HepG2 (cell line): Measurements from ENCODE around the gene ZNHIT1. TPM values are rescaled to one million over a fixed set of nuclear protein-coding genes. Genes with fewer than 3 reads are reported as not detected.

Source experiments
- ASH2L ChIP-seq: fragments of 300-600, 200-600 bp; sonication (generic); IDR thresholded peaks from 2 replicates; pipeline ENCODE4 v1.7.0; 2017; ENCODE audit warnings: low read depth, mild to moderate bottlenecking, moderate library complexity, mixed read lengths, low read length; ENCODE audit not compliant: insufficient read length
- CEBPG ChIP-seq: IDR thresholded peaks from 2 replicates; pipeline ENCODE4 v1.6.1; 2016
- GATAD2A ChIP-seq: IDR thresholded peaks from 2 replicates; pipeline ENCODE4 v1.6.1; 2016
- HNRNPLL ChIP-seq: fragments of 200-400 bp; formaldehyde crosslinking; IDR thresholded peaks from 2 replicates; pipeline ENCODE4 v1.6.1; 2017; ENCODE audit warnings: mild to moderate bottlenecking, low read depth, low read length; ENCODE audit not compliant: poor library complexity, severe bottlenecking
- KDM5A ChIP-seq: fragments of 200-600 bp; sonication (generic); IDR thresholded peaks from 2 replicates; pipeline ENCODE4 v1.7.0; 2018; ENCODE audit warnings: antibody characterized with exemption, mild to moderate bottlenecking, low read length, borderline replicate concordance
- NAIF1 ChIP-seq: sonication (generic); formaldehyde crosslinking; IDR thresholded peaks from 2 replicates; pipeline ENCODE4 v1.5.0; 2020; ENCODE audit warnings: mild to moderate bottlenecking, missing genetic modification reagents, borderline replicate concordance
- NR2F2 ChIP-seq: IDR thresholded peaks from 2 replicates; pipeline ENCODE4 v1.6.1; 2012; ENCODE audit warnings: low read depth, inconsistent platforms, borderline replicate concordance
- RXRA ChIP-seq: sonication (generic); formaldehyde crosslinking; IDR thresholded peaks from 2 replicates; pipeline ENCODE4 v1.5.1; 2020; ENCODE audit warnings: missing genetic modification reagents
- RXRB ChIP-seq: IDR thresholded peaks from 2 replicates; pipeline ENCODE4 v1.6.1; 2016; ENCODE audit warnings: borderline replicate concordance, missing genetic modification reagents, missing compliant biosample characterization
- SKI ChIP-seq: fragments of 450-650 bp; IDR thresholded peaks from one replicate; pipeline ENCODE4 v1.6.1; 2018; ENCODE audit warnings: mild to moderate bottlenecking; ENCODE audit not compliant: partially characterized antibody
- SUZ12 ChIP-seq: fragments of 150-350 bp; IDR thresholded peaks from 2 replicates; pipeline ENCODE4 v1.6.1; 2014; ENCODE audit warnings: low read depth, low read length
- TAF1 ChIP-seq: sonication (generic); formaldehyde crosslinking; IDR thresholded peaks from 2 replicates; pipeline ENCODE4 v1.4.0; 2020; ENCODE audit warnings: missing genetic modification reagents
- ZNF230 ChIP-seq: sonication (generic); formaldehyde crosslinking; IDR thresholded peaks from 2 replicates; pipeline ENCODE4 v1.4.0; 2020; ENCODE audit warnings: mild to moderate bottlenecking, missing genetic modification reagents
- ZNF33B ChIP-seq: sonication (generic); formaldehyde crosslinking; IDR thresholded peaks from 2 replicates; pipeline ENCODE4 v1.5.1; 2020; ENCODE audit warnings: mild to moderate bottlenecking, missing genetic modification reagents
- ZNF737 ChIP-seq: sonication (generic); formaldehyde crosslinking; IDR thresholded peaks from 2 replicates; pipeline ENCODE4 v1.5.0; 2020; ENCODE audit warnings: missing genetic modification reagents, mild to moderate bottlenecking, borderline replicate concordance
- polyA plus RNA-seq, 8 experiments: library from polyadenylated mRNA; depleted of rRNA in 3 of 8; stranded (reverse) in 7 of 8; unstranded in 1 of 8; fragments of >200 nt; fragmentation: Illumina TruSeq in 4 of 8; extraction: Trizol in 4 of 8; gene quantifications; 2 replicates each; pipeline versions ENCODE4 v1.2.1 to v1.2.3, GENCODE V29; 2011 to 2016; ENCODE audit warnings: low read depth in 4 of 8, missing spikeins in 1 of 8, mixed read lengths in 1 of 8; ENCODE audit not compliant: insufficient read depth in 1 of 8
- total RNA-seq, 5 experiments: library from RNA; depleted of rRNA; stranded (reverse); fragments of >200 nt; fragmentation: Illumina TruSeq; extraction: Trizol; gene quantifications; 2 replicates each; pipeline ENCODE4 v1.2.3, GENCODE V29; 2016; ENCODE audit warnings: low read depth in 1 of 5
- TF ChIP-seq, protein P1 (sequence below): sonication (generic); formaldehyde crosslinking; IDR thresholded peaks from 2 replicates; pipeline ENCODE4 v1.4.0; 2020; ENCODE audit warnings: missing genetic modification reagents, low read depth, mild to moderate bottlenecking, borderline replicate concordance
- TF ChIP-seq, protein P2 (sequence below): sonication (generic); formaldehyde crosslinking; IDR thresholded peaks from 2 replicates; pipeline ENCODE4 v1.4.0; 2020; ENCODE audit warnings: low read depth, mild to moderate bottlenecking, missing genetic modification reagents
- TF ChIP-seq, protein P3 (sequence below): sonication (generic); formaldehyde crosslinking; IDR thresholded peaks from 2 replicates; pipeline ENCODE4 v1.4.0; 2020; ENCODE audit warnings: mild to moderate bottlenecking, missing genetic modification reagents
- TF ChIP-seq, protein P4 (sequence below): sonication (generic); formaldehyde crosslinking; IDR thresholded peaks from 2 replicates; pipeline ENCODE4 v1.4.0; 2020; ENCODE audit warnings: missing genetic modification reagents
- TF ChIP-seq, protein P5 (sequence below): sonication (generic); formaldehyde crosslinking; IDR thresholded peaks from 2 replicates; pipeline ENCODE4 v1.4.0; 2020; ENCODE audit warnings: missing genetic modification reagents, borderline replicate concordance
- TF ChIP-seq, protein P6 (sequence below): sonication (generic); formaldehyde crosslinking; IDR thresholded peaks from 2 replicates; pipeline ENCODE4 v1.8.0; 2022; ENCODE audit warnings: missing genetic modification reagents, mild to moderate bottlenecking, borderline replicate concordance

ZNHIT1 gene
- total and polyA plus RNA-seq, 2 of the 13 experiments (the other 11 are each of a cell fraction or from before 2014, with no cell fraction given), result 32.5 to 64.5 TPM

DNA sequence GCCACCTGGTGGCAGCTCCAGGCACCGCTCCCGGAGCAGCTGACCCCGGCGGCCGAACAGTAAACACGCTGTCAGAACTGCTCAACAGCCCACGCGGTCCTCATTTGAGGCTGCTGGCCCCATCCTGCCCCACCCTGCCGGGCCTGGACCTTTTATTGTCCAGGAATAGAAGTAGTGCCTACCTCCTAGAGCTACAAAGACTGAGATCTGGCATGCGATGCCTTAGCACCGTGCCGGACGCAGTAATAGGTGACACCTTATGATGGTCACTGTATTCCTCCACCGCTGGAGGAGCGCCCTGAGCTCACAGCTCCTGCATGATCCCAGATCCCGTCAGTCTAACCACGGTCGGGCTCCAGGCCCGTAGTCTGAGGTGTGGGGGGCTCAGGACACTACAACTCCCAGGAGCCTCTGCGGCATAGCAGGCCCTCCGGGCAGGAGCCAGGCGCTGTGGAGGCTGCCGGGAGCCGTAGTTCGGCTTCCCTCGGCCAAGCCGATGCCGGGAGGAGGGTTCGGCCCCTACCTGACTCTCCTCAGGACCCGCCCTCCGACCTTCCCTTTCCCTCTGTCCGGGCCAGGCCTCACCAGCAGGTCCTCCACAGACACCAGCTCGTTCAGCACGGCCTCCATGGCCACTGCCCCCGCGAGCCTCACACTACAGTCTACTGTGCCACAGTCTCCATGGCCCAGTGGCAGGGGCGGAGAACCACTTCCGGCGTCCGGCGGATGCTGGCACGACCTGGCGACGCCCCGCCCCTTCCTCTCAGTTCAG lies 26.6 kb downstream of the ZNHIT1 start, which contains the start of gene FIS1 (continued):
- peak; percentile 89 for TF ChIP-seq KDM5A
- TF ChIP-seq, protein P1, sequence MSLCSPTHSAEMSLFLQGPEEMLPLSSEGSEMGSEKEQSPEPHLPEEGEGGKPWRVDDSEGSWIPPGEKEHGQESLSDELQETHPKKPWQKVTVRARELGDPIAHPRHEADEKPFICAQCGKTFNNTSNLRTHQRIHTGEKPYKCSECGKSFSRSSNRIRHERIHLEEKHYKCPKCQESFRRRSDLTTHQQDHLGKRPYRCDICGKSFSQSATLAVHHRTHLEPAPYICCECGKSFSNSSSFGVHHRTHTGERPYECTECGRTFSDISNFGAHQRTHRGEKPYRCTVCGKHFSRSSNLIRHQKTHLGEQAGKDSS (CRISPR knock-in tag), result peak; percentile 34; the same call in 1 of the 2 replicates
- peak; percentile 96 for TF ChIP-seq SUZ12
- TF ChIP-seq TAF1, result peak; percentile 79
- TF ChIP-seq RXRA (CRISPR knock-in tag), result peak; percentile 77
- TF ChIP-seq CEBPG (CRISPR knock-in tag), result peak; percentile 19; the same call in 1 of the 2 replicates
- TF ChIP-seq NR2F2, result no peak
- TF ChIP-seq, protein P2, sequence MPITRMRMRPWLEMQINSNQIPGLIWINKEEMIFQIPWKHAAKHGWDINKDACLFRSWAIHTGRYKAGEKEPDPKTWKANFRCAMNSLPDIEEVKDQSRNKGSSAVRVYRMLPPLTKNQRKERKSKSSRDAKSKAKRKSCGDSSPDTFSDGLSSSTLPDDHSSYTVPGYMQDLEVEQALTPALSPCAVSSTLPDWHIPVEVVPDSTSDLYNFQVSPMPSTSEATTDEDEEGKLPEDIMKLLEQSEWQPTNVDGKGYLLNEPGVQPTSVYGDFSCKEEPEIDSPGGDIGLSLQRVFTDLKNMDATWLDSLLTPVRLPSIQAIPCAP (CRISPR knock-in tag), result no peak
- 0 out of 2 replicates have a peak, but pooled peaks have one; percentile 14 for TF ChIP-seq NAIF1 (CRISPR knock-in tag)
- TF ChIP-seq, protein P3, sequence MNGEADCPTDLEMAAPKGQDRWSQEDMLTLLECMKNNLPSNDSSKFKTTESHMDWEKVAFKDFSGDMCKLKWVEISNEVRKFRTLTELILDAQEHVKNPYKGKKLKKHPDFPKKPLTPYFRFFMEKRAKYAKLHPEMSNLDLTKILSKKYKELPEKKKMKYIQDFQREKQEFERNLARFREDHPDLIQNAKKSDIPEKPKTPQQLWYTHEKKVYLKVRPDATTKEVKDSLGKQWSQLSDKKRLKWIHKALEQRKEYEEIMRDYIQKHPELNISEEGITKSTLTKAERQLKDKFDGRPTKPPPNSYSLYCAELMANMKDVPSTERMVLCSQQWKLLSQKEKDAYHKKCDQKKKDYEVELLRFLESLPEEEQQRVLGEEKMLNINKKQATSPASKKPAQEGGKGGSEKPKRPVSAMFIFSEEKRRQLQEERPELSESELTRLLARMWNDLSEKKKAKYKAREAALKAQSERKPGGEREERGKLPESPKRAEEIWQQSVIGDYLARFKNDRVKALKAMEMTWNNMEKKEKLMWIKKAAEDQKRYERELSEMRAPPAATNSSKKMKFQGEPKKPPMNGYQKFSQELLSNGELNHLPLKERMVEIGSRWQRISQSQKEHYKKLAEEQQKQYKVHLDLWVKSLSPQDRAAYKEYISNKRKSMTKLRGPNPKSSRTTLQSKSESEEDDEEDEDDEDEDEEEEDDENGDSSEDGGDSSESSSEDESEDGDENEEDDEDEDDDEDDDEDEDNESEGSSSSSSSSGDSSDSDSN (CRISPR knock-in tag), result peak; percentile 51; the same call in 1 of the 2 replicates
- 0 out of 2 replicates have a peak, but pooled peaks have one; percentile 28 for TF ChIP-seq ZNF737 (CRISPR knock-in tag)
- TF ChIP-seq, protein P4, sequence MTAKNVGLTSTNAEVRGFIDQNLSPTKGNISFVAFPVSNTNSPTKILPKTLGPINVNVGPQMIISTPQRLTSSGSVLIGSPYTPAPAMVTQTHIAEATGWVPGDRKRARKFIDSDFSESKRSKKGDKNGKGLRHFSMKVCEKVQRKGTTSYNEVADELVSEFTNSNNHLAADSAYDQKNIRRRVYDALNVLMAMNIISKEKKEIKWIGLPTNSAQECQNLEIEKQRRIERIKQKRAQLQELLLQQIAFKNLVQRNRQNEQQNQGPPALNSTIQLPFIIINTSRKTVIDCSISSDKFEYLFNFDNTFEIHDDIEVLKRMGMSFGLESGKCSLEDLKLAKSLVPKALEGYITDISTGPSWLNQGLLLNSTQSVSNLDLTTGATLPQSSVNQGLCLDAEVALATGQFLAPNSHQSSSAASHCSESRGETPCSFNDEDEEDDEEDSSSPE (CRISPR knock-in tag), result peak; percentile 61
- TF ChIP-seq, protein P5, sequence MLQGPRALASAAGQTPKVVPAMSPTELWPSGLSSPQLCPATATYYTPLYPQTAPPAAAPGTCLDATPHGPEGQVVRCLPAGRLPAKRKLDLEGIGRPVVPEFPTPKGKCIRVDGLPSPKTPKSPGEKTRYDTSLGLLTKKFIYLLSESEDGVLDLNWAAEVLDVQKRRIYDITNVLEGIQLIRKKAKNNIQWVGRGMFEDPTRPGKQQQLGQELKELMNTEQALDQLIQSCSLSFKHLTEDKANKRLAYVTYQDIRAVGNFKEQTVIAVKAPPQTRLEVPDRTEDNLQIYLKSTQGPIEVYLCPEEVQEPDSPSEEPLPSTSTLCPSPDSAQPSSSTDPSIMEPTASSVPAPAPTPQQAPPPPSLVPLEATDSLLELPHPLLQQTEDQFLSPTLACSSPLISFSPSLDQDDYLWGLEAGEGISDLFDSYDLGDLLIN, result peak; percentile 78
- peak; percentile 31; the same call in 1 of the 2 replicates for TF ChIP-seq GATAD2A (CRISPR knock-in tag)
- TF ChIP-seq ZNF230 (CRISPR knock-in tag), result peak; percentile 40
- TF ChIP-seq ZNF33B (CRISPR knock-in tag), result no peak
- TF ChIP-seq, protein P6, sequence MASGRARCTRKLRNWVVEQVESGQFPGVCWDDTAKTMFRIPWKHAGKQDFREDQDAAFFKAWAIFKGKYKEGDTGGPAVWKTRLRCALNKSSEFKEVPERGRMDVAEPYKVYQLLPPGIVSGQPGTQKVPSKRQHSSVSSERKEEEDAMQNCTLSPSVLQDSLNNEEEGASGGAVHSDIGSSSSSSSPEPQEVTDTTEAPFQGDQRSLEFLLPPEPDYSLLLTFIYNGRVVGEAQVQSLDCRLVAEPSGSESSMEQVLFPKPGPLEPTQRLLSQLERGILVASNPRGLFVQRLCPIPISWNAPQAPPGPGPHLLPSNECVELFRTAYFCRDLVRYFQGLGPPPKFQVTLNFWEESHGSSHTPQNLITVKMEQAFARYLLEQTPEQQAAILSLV (CRISPR knock-in tag), result peak; percentile 59; the same call in 1 of the 2 replicates
- no peak for TF ChIP-seq SKI
- no peak for TF ChIP-seq RXRB (CRISPR knock-in tag)
- peak; percentile 64 for TF ChIP-seq ASH2L
- TF ChIP-seq HNRNPLL, result peak; percentile 1
